Fibroblast of lung (primary cell): Measurements from ENCODE around the gene KIAA2012. TPM values are rescaled to one million over a fixed set of nuclear protein-coding genes. Genes with fewer than 3 reads are reported as not detected.

ENCODE experiments used
- DNase-seq, 2 donors: peaks; one replicate each; pipeline versions ENCODE4 v3.0.0 to v3.0.0-alpha.2; 2010; ENCODE audit warnings: low read depth in 2 of 2
- H2AFZ ChIP-seq: 2 replicates; pipeline ENCODE4 v1.5.1; 2012; ENCODE audit warnings: low read length, control low read depth, inconsistent platforms
- H3K27ac ChIP-seq: 2 replicates; pipeline ENCODE4 v1.5.1; 2011; ENCODE audit warnings: low read length, control low read depth; ENCODE audit not compliant: insufficient read depth
- H3K27me3 ChIP-seq: 2 replicates; pipeline ENCODE4 v1.5.1; 2011; ENCODE audit warnings: mild to moderate bottlenecking, low read length; ENCODE audit not compliant: control insufficient read depth, insufficient read depth
- H3K36me3 ChIP-seq: 2 replicates; pipeline ENCODE4 v1.5.1; 2011; ENCODE audit warnings: low read length; ENCODE audit not compliant: control insufficient read depth, insufficient read depth
- H3K4me1 ChIP-seq: 2 replicates; pipeline ENCODE4 v1.5.1; 2011; ENCODE audit warnings: low read length; ENCODE audit not compliant: control insufficient read depth, insufficient read depth; ENCODE audit errors: extremely low read depth
- H3K4me2 ChIP-seq: 2 replicates; pipeline ENCODE4 v1.5.1; 2011; ENCODE audit warnings: low read length, control low read depth; ENCODE audit not compliant: insufficient read depth; ENCODE audit errors: extremely low read depth
- H3K4me3 ChIP-seq, 4 experiments: fragments of 200-600 bp in 1 of 4; sonication (generic) in 1 of 4; replicated peaks in 1 of 4; 2 replicates each; pipeline ENCODE4 v1.5.1; 2011 to 2016; ENCODE audit warnings: low read length in 4 of 4, low read depth in 3 of 4, mild to moderate bottlenecking in 3 of 4, control low read depth in 2 of 4, inconsistent platforms in 1 of 4, mixed read lengths in 1 of 4; ENCODE audit not compliant: insufficient read depth in 1 of 4; ENCODE audit errors: control extremely low read depth in 1 of 4
- H3K79me2 ChIP-seq: 2 replicates; pipeline ENCODE4 v1.5.1; 2012; ENCODE audit warnings: mild to moderate bottlenecking, low read length, inconsistent platforms; ENCODE audit not compliant: control insufficient read depth, insufficient read depth
- H3K9ac ChIP-seq: 2 replicates; pipeline ENCODE4 v1.5.1; 2011; ENCODE audit warnings: mild to moderate bottlenecking, low read length, control low read depth; ENCODE audit not compliant: insufficient read depth
- H3K9me3 ChIP-seq: 2 replicates; pipeline ENCODE4 v1.5.1; 2012; ENCODE audit warnings: low read depth, low read length; ENCODE audit not compliant: control insufficient read depth, insufficient read depth
- H4K20me1 ChIP-seq: 2 replicates; pipeline ENCODE4 v1.5.1; 2011; ENCODE audit warnings: low read length; ENCODE audit not compliant: control insufficient read depth, insufficient read depth; ENCODE audit errors: extremely low read depth
- CTCF ChIP-seq, 2 donors: IDR thresholded peaks in 1 of 2; conservative IDR thresholded peaks in 1 of 2; 1 replicate in 1 of 2; 2 replicates in 1 of 2; pipeline ENCODE4 v1.5.1; 2011 to 2012; ENCODE audit warnings: low read length in 2 of 2, control low read depth in 1 of 2, inconsistent platforms in 1 of 2, low read depth in 1 of 2, mild to moderate bottlenecking in 1 of 2
- EZH2 ChIP-seq: IDR thresholded peaks from 2 replicates; pipeline ENCODE4 v1.5.1; 2012; ENCODE audit warnings: low read length, control low read depth, mild to moderate bottlenecking; ENCODE audit errors: missing control alignments
- polyA plus RNA-seq, 2 donors: library from polyadenylated mRNA; depleted of rRNA in 1 of 2; stranded (reverse) in 1 of 2; unstranded in 1 of 2; fragments of >200 nt; gene quantifications; 2 replicates each; pipeline ENCODE4 v1.2.1, GENCODE V29; 2011 to 2012; ENCODE audit warnings: missing spikeins in 1 of 2
- total RNA-seq: library from RNA; depleted of rRNA; stranded (reverse); fragments of >200 nt; gene quantifications from 2 replicates; pipeline ENCODE4 v1.2.1, GENCODE V29; 2014

The KIAA2012 gene
- total and polyA plus RNA-seq, 2 donors (not counting 1 experiment from before 2014, with no cell fraction given), result 0.09 TPM; not detected in 1

GRCh38 chr2:202090530-202090929 is 17.5 kb downstream of the KIAA2012 start:
- no peak overlapping the region for H2AFZ ChIP-seq
- no peak overlapping the region for H3K4me2 ChIP-seq
- H3K79me2 ChIP-seq, result no peaks in the 10 kb centered on the region
- no peak for TF ChIP-seq CTCF (conservative IDR thresholded peaks at IDR 0.05 in 1 of 2, IDR thresholded peaks at IDR 0.05 in 1 of 2; ENCODE audit: low read depth in 1 of 2, low read length in 2 of 2)
- TF ChIP-seq EZH2, result no peak
- H3K36me3 ChIP-seq, result no peaks in the 10 kb centered on the region
- no peaks in the 10 kb centered on the region for H3K4me1 ChIP-seq
- no peaks in the 10 kb centered on the region for H4K20me1 ChIP-seq
- H3K9me3 ChIP-seq, result no peaks in the 10 kb centered on the region
- H3K27me3 ChIP-seq, result peaks cover 2% of the 10 kb centered on the region
- no peak overlapping the region for H3K27ac ChIP-seq
- DNase-seq, result no peak
- no peak overlapping the region for H3K9ac ChIP-seq
- H3K4me3 ChIP-seq, result no peak overlapping the region

DNA sequence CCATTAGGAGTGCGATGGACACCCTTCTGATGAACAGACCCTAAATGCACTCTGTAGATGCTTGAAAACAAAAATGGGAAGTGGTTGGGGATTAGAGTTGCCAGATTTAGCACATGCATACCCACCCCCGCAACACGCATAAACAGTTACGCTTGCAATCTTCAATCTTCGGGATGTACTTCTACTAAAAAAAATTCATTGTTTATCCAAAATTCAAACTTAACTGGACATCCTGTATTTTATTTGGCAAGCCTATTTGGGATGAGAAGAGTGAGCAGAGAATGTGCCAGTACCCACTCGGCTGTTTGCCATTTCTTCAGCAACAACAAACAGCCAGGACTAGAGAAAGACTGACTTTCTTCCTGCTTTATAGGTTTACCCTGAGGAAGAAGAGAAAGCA is 18.4 kb downstream of the KIAA2012 start:
- no peak overlapping the region for H3K4me3 ChIP-seq
- no peaks in the 10 kb centered on the region for H3K36me3 ChIP-seq
- no peak overlapping the region for H3K9ac ChIP-seq
- no peaks in the 10 kb centered on the region for H3K4me1 ChIP-seq
- no peak for TF ChIP-seq EZH2
- TF ChIP-seq CTCF (conservative IDR thresholded peaks at IDR 0.05 in 1 of 2, IDR thresholded peaks at IDR 0.05 in 1 of 2; ENCODE audit: low read depth in 1 of 2, low read length in 2 of 2), result no peak
- no peaks in the 10 kb centered on the region for H3K79me2 ChIP-seq
- H3K9me3 ChIP-seq, result no peaks in the 10 kb centered on the region
- H3K4me2 ChIP-seq, result no peak overlapping the region
- peak in 1 of 2 donors; percentile 67 for DNase-seq
- peaks cover 2% of the 10 kb centered on the region for H3K27me3 ChIP-seq
- no peak overlapping the region for H3K27ac ChIP-seq
- no peak overlapping the region for H2AFZ ChIP-seq
- no peaks in the 10 kb centered on the region for H4K20me1 ChIP-seq

GRCh38 chr2:202094426-202094986 is 21.5 kb downstream of the KIAA2012 start:
- no peak overlapping the region for H2AFZ ChIP-seq
- H4K20me1 ChIP-seq, result no peaks in the 10 kb centered on the region
- H3K4me2 ChIP-seq, result no peak overlapping the region
- no peaks in the 10 kb centered on the region for H3K79me2 ChIP-seq
- no peak overlapping the region for H3K9ac ChIP-seq
- no peak for TF ChIP-seq CTCF (conservative IDR thresholded peaks at IDR 0.05 in 1 of 2, IDR thresholded peaks at IDR 0.05 in 1 of 2; ENCODE audit: low read depth in 1 of 2, low read length in 2 of 2)
- no peak for TF ChIP-seq EZH2
- H3K36me3 ChIP-seq, result no peaks in the 10 kb centered on the region
- no peaks in the 10 kb centered on the region for H3K9me3 ChIP-seq
- DNase-seq, result no peak
- no peak overlapping the region for H3K27ac ChIP-seq
- peaks cover 2% of the 10 kb centered on the region for H3K27me3 ChIP-seq
- no peaks in the 10 kb centered on the region for H3K4me1 ChIP-seq
- no peak overlapping the region for H3K4me3 ChIP-seq
